ENCODE results near the gene CBFA2T2. TPM values are rescaled to one million over a fixed set of nuclear protein-coding genes. Genes with fewer than 3 reads are reported as not detected.
A peak's percentile ranks its signal among the peaks of the same experiment; 100 is the strongest.

The CBFA2T2 gene
- total RNA-seq, 1 donor from 2014 or later, result 13.6 TPM

GRCh38 chr20:33677991-33678702 is 188.3 kb downstream of the CBFA2T2 start:
- DNase-seq (ENCODE audit: low read depth), result no peak

GRCh38 chr20:33679758-33680485 is 190.0 kb downstream of the CBFA2T2 start:
- DNase-seq (ENCODE audit: low read depth), result no peak

GRCh38 chr20:33680686-33681085 is 190.8 kb downstream of the CBFA2T2 start:
- DNase-seq (ENCODE audit: low read depth), result no peak

- no peak for DNase-seq (ENCODE audit: low read depth)
Measured at GRCh38 chr20:33681288-33681687, 191.4 kb downstream of the CBFA2T2 start.

GRCh38 chr20:33681728-33682353 is 191.9 kb downstream of the CBFA2T2 start:
- DNase-seq (ENCODE audit: low read depth), result no peak

GRCh38 chr20:33684533-33685327 is 194.8 kb downstream of the CBFA2T2 start:
- no peak for DNase-seq (ENCODE audit: low read depth)

GRCh38 chr20:33685328-33686099 is 195.6 kb downstream of the CBFA2T2 start:
- DNase-seq (ENCODE audit: low read depth), result no peak

- DNase-seq (ENCODE audit: low read depth), result peak; percentile 58
Measured at GRCh38 chr20:33686100-33686983, 196.4 kb downstream of the CBFA2T2 start, which contains the start of gene E2F1. Gene E2F1 (minus strand): TSS chr20:33686385. CDS start chr20:33686264, 121 bp downstream.

- no peak for DNase-seq (ENCODE audit: low read depth)
Measured at GRCh38 chr20:33686984-33687366, 197.1 kb downstream of the CBFA2T2 start.

- DNase-seq (ENCODE audit: low read depth), result no peak
Measured at GRCh38 chr20:33687370-33687915, 197.5 kb downstream of the CBFA2T2 start.

- DNase-seq (ENCODE audit: low read depth), result no peak
Measured at GRCh38 chr20:33687993-33688937, 198.4 kb downstream of the CBFA2T2 start.

GRCh38 chr20:33688938-33689424 is 199.1 kb downstream of the CBFA2T2 start:
- DNase-seq (ENCODE audit: low read depth), result no peak

GRCh38 chr20:33689493-33689892 is 199.6 kb downstream of the CBFA2T2 start:
- DNase-seq (ENCODE audit: low read depth), result no peak

GRCh38 chr20:33689973-33690372 is 200.1 kb downstream of the CBFA2T2 start:
- DNase-seq (ENCODE audit: low read depth), result peak; percentile 7

- DNase-seq (ENCODE audit: low read depth), result no peak
Measured at GRCh38 chr20:33693289-33693688, 203.4 kb downstream of the CBFA2T2 start.

- no peak for DNase-seq (ENCODE audit: low read depth)
Measured at GRCh38 chr20:33693741-33694638, 204.1 kb downstream of the CBFA2T2 start.

GRCh38 chr20:33694639-33695012 is 204.7 kb downstream of the CBFA2T2 start:
- no peak for DNase-seq (ENCODE audit: low read depth)
